PFSK-1 (cell line): Measurements from ENCODE around the gene YBX3.

Experiments
- FOXP2 ChIP-seq: optimal IDR thresholded peaks from 2 replicates; pipeline ENCODE3; 2011; ENCODE audit warnings: borderline replicate concordance, control low read depth, inconsistent platforms; ENCODE audit not compliant: insufficient read depth; ENCODE audit errors: extremely low read length, extremely low read depth
- POLR2AphosphoS5 ChIP-seq: IDR thresholded peaks from 2 replicates; pipeline ENCODE4 v1.6.1; 2012; ENCODE audit warnings: low read depth, mild to moderate bottlenecking, control low read depth, low read length, moderate library complexity
- REST ChIP-seq, 2 experiments: IDR thresholded peaks; 2 replicates each; pipeline versions ENCODE4 v1.6.1 to v1.8.0; 2011 to 2012; ENCODE audit warnings: low read depth in 2 of 2, low read length in 2 of 2, control low read depth in 1 of 2, inconsistent platforms in 1 of 2, mild to moderate bottlenecking in 1 of 2, moderate library complexity in 1 of 2; ENCODE audit not compliant: insufficient read depth in 1 of 2
- SIN3A ChIP-seq: IDR thresholded peaks from 2 replicates; pipeline ENCODE4 v1.6.1; 2012; ENCODE audit warnings: mild to moderate bottlenecking, low read length, moderate library complexity, borderline replicate concordance; ENCODE audit not compliant: insufficient read depth
- TAF1 ChIP-seq: IDR thresholded peaks from 2 replicates; pipeline ENCODE4 v1.6.1; 2012; ENCODE audit warnings: low read length, control low read depth, borderline replicate concordance; ENCODE audit not compliant: insufficient read depth

YBX3 gene

DNA sequence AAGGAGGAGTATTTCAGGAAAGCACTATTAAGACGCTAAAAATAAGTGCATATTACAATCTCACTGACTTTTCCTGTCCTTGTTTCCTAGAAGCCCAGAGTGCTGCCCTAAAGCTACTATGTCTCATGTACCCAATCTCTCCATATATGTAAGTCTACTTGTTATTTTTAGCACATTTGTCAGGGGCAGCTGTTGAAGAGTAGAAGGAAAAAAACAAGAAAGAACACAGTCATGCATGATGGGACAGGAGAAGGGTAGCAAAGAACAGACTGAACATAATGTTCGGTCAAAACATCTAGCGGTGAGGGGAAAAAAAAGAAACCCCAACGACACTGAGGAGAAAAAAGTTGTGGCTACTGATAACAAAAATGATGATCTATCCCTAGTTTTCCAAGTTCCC, 14.3 kb downstream of the YBX3 start:
- no peak for TF ChIP-seq FOXP2
- TF ChIP-seq POLR2AphosphoS5 = no peak
- TF ChIP-seq REST (IDR thresholded peaks at IDR 0.05; ENCODE audit: insufficient read depth in 1 of 2, low read depth in 2 of 2, low read length in 2 of 2) = no peak
- TF ChIP-seq SIN3A = no peak
- no peak for TF ChIP-seq TAF1

DNA sequence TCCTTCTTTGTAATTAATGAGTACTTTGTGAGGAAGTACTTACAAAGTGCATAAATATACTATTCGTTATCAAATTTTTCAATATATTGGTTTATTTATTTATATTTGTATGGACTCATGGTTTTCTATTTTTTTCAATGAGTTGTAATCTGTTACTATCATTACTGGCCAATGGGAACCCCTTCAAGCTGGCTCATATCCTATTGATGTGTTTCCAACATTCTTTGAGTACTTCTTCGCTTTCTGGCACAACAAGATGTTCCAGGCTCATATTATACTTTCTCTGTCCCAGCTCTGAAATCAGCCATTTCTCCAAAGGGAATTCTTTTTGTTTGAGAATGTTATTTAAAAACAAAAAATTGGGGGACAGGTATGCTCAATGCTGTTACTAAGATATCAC, 17.5 kb downstream of the YBX3 start:
- no peak for TF ChIP-seq REST (IDR thresholded peaks at IDR 0.05; ENCODE audit: insufficient read depth in 1 of 2, low read depth in 2 of 2, low read length in 2 of 2)
- no peak for TF ChIP-seq SIN3A
- no peak for TF ChIP-seq TAF1
- TF ChIP-seq POLR2AphosphoS5 = no peak
- TF ChIP-seq FOXP2 = no peak

DNA sequence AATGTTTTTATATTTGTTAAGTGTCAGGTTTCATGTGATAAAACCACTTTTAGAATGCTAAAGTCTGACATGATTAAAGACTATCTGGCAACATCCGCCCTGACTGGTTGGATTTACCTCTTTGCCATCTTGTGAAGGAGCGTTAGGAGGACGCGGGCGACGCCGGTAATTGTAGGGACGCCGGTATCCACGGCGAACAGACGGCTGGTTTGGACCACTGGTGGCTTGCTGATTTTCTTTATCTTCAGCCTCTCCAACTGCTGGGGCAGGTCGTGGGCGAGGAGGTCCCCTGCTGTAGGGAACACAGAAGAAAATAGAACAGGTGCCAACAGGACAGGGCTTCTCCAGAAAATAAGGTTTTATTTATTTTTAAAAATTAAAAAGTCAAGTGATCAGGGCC, 21.3 kb downstream of the YBX3 start:
- TF ChIP-seq FOXP2 (no peak), SIN3A (no peak), TAF1 (no peak), REST (IDR thresholded peaks at IDR 0.05; ENCODE audit: insufficient read depth in 1 of 2, low read depth in 2 of 2, low read length in 2 of 2) (no peak), POLR2AphosphoS5 (no peak)

- TF ChIP-seq SIN3A (no peak), POLR2AphosphoS5 (no peak), REST (IDR thresholded peaks at IDR 0.05; ENCODE audit: insufficient read depth in 1 of 2, low read depth in 2 of 2, low read length in 2 of 2) (no peak), TAF1 (no peak), FOXP2 (no peak)
Observed at GRCh38 chr12:10701131-10701681, 21.9 kb downstream of the YBX3 start.

DNA sequence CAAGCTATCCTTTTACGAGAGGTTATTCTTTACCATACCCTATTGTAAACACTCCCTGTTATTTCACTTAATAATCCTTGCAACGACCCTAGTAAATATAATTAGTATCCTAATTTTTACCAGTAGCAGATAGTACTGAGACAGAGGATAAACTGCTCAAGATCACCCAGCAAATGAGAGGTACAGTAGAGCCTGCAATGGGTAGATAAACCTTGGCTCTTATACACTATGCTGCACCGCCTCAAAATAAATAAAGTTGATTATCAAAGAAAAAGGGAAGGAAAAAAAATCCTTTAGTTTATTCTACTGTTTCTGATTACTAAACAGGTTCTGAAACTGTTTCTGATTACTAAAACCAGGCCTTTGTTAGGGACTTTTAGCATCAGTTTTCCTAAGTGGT, 22.5 kb downstream of the YBX3 start:
- TF ChIP-seq FOXP2 = no peak
- TF ChIP-seq POLR2AphosphoS5 = no peak
- TF ChIP-seq REST (IDR thresholded peaks at IDR 0.05; ENCODE audit: insufficient read depth in 1 of 2, low read depth in 2 of 2, low read length in 2 of 2) = no peak
- no peak for TF ChIP-seq SIN3A
- no peak for TF ChIP-seq TAF1
